Mesenchymal stem cell (in vitro differentiated cells and primary cell): ENCODE measurements around the gene ALK.

Source experiments
- DNase-seq: peaks from one replicate; pipeline ENCODE4 v3.0.0-alpha.2; 2013
- H2AFZ ChIP-seq: one replicate; pipeline ENCODE4 v1.6.1; 2013; ENCODE audit warnings: low read depth, mild to moderate bottlenecking, control low read depth, inconsistent platforms, low read length, moderate library complexity
- H2AK5ac ChIP-seq: 2 replicates; pipeline ENCODE4 v1.6.1; 2013; ENCODE audit warnings: low read length, moderate library complexity, mild to moderate bottlenecking, inconsistent platforms; ENCODE audit not compliant: severe bottlenecking
- H2BK120ac ChIP-seq: one replicate; pipeline ENCODE4 v1.6.1; 2013; ENCODE audit warnings: low read depth, mild to moderate bottlenecking, inconsistent platforms, low read length, moderate library complexity
- H2BK12ac ChIP-seq, 2 experiments: one replicate each; pipeline ENCODE4 v1.6.1; 2013; ENCODE audit warnings: inconsistent platforms in 2 of 2, low read length in 2 of 2, mild to moderate bottlenecking in 2 of 2, moderate library complexity in 2 of 2, control low read depth in 1 of 2
- H2BK15ac ChIP-seq: one replicate; pipeline ENCODE4 v1.6.1; 2013; ENCODE audit warnings: mild to moderate bottlenecking, low read depth, inconsistent platforms; ENCODE audit not compliant: poor library complexity, severe bottlenecking
- H2BK5ac ChIP-seq: 2 replicates; pipeline ENCODE4 v1.6.1; 2013; ENCODE audit warnings: low read depth, mild to moderate bottlenecking, low read length, control low read depth, inconsistent platforms; ENCODE audit not compliant: poor library complexity, severe bottlenecking
- H3K14ac ChIP-seq, 2 experiments: one replicate each; pipeline ENCODE4 v1.6.1; 2013; ENCODE audit warnings: inconsistent platforms in 2 of 2, low read length in 2 of 2, control low read depth in 1 of 2, mild to moderate bottlenecking in 1 of 2, moderate library complexity in 1 of 2
- H3K18ac ChIP-seq, 2 experiments: one replicate each; pipeline ENCODE4 v1.6.1; 2013; ENCODE audit warnings: inconsistent platforms in 2 of 2, low read length in 2 of 2, control low read depth in 1 of 2, low read depth in 1 of 2, mild to moderate bottlenecking in 1 of 2
- H3K23ac ChIP-seq, 2 experiments: one replicate each; pipeline ENCODE4 v1.6.1; 2013; ENCODE audit warnings: inconsistent platforms in 2 of 2, low read length in 2 of 2, mild to moderate bottlenecking in 2 of 2, moderate library complexity in 2 of 2, control low read depth in 1 of 2
- H3K27ac ChIP-seq: 2 replicates; pipeline ENCODE4 v1.5.1; 2013; ENCODE audit warnings: mild to moderate bottlenecking, moderate library complexity, low read length, control low read depth, inconsistent platforms; ENCODE audit not compliant: poor library complexity, severe bottlenecking
- H3K27me3 ChIP-seq, 2 experiments: 2 replicates each; pipeline versions ENCODE4 v1.6.1 to v1.7.0; 2013; ENCODE audit warnings: low read length in 2 of 2, mild to moderate bottlenecking in 2 of 2, moderate library complexity in 2 of 2, control low read depth in 1 of 2, inconsistent platforms in 1 of 2; ENCODE audit not compliant: control insufficient read depth in 1 of 2, insufficient read depth in 1 of 2
- H3K36me3 ChIP-seq, 2 experiments: 2 replicates each; pipeline versions ENCODE4 v1.6.1 to v1.7.0; 2013; ENCODE audit warnings: low read length in 2 of 2, control low read depth in 1 of 2, inconsistent platforms in 1 of 2, low read depth in 1 of 2, mild to moderate bottlenecking in 1 of 2; ENCODE audit not compliant: insufficient read depth in 2 of 2, control insufficient read depth in 1 of 2
- H3K4ac ChIP-seq, 2 experiments: one replicate each; pipeline ENCODE4 v1.6.1; 2013; ENCODE audit warnings: inconsistent platforms in 2 of 2, low read length in 2 of 2, mild to moderate bottlenecking in 2 of 2, moderate library complexity in 2 of 2, control low read depth in 1 of 2, low read depth in 1 of 2
- H3K4me1 ChIP-seq: 2 replicates; pipeline ENCODE4 v1.6.1; 2013; ENCODE audit warnings: low read depth, low read length, control low read depth; ENCODE audit not compliant: control insufficient read depth, insufficient read depth
- H3K4me2 ChIP-seq: 2 replicates; pipeline ENCODE4 v1.6.1; 2013; ENCODE audit warnings: low read length, mild to moderate bottlenecking, inconsistent platforms; ENCODE audit not compliant: poor library complexity, severe bottlenecking
- H3K4me3 ChIP-seq, 2 experiments: 2 replicates each; pipeline versions ENCODE4 v1.5.1 to v1.7.0; 2013; ENCODE audit warnings: low read length in 2 of 2, mild to moderate bottlenecking in 2 of 2, control low read depth in 1 of 2, low read depth in 1 of 2; ENCODE audit not compliant: insufficient read depth in 1 of 2
- H3K79me1 ChIP-seq: replicated peaks from 2 replicates; pipeline ENCODE4 v1.6.1; 2013; ENCODE audit warnings: mild to moderate bottlenecking, control low read depth, low read length, inconsistent platforms; ENCODE audit not compliant: poor library complexity, severe bottlenecking
- H3K9ac ChIP-seq: 2 replicates; pipeline ENCODE4 v1.7.0; 2013; ENCODE audit warnings: mild to moderate bottlenecking, low read length, moderate library complexity
- H3K9me3 ChIP-seq: 2 replicates; pipeline ENCODE4 v1.7.0; 2013; ENCODE audit warnings: mild to moderate bottlenecking, low read length; ENCODE audit not compliant: control insufficient read depth
- H4K8ac ChIP-seq: one replicate; pipeline ENCODE4 v1.6.1; 2013; ENCODE audit warnings: inconsistent platforms, mild to moderate bottlenecking, low read length, moderate library complexity
- H4K91ac ChIP-seq: one replicate; pipeline ENCODE4 v1.6.1; 2013; ENCODE audit warnings: mild to moderate bottlenecking, low read length, inconsistent platforms
- WGBS: methylation state at CpG from one replicate; pipeline ENCODE4 v1.1.7; 2013; ENCODE audit warnings: mixed read lengths; 5-methylcytosine and 5-hydroxymethylcytosine counted together

The ALK gene

DNA sequence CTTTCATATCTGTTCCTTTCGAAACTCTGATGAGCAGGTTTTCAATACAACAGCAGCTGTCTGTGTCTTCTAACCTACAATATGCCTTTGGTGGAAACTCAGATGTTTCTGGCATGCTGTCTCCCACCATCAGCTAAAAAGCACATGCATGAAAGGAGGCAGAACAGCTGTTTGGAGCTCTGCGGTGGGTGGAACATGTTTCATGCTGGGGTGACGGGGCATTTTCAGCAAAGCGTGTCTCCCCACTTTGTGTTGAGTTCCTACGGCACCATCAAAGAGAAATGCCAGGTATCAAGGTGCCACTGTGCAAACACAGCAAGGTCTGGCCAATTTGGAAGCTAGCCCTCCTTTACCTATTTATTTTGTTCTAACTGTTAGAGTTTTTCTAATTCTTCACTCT lies 516.1 kb downstream of the ALK start:
- Histone ChIP-seq H4K91ac (no peak overlapping the region), H3K27me3 (peaks cover 0 to 4% of the 10 kb centered on the region in 2 experiments), H2BK15ac (no peak overlapping the region), H3K9ac (no peak overlapping the region), H2AK5ac (no peak overlapping the region), H3K18ac (no peak overlapping the region), H3K23ac (no peak overlapping the region), H3K4me1 (no peaks in the 10 kb centered on the region), H3K4ac (no peak overlapping the region), H3K79me1 (no peaks in the 10 kb centered on the region), H3K36me3 (no peaks in the 10 kb centered on the region), H4K8ac (no peak overlapping the region), H3K4me2 (no peak overlapping the region), H3K9me3 (no peaks in the 10 kb centered on the region), H3K14ac (peak overlapping the region in 1 of 2 experiments; percentile 29), H3K27ac (no peak overlapping the region), H2BK5ac (no peak overlapping the region), H2AFZ (no peak overlapping the region), H3K4me3 (no peak overlapping the region), H2BK120ac (no peak overlapping the region), H2BK12ac (no peak overlapping the region)
- 91% methylated on average over 5 of the region's 5 CpGs for WGBS
- no peak for DNase-seq

DNA sequence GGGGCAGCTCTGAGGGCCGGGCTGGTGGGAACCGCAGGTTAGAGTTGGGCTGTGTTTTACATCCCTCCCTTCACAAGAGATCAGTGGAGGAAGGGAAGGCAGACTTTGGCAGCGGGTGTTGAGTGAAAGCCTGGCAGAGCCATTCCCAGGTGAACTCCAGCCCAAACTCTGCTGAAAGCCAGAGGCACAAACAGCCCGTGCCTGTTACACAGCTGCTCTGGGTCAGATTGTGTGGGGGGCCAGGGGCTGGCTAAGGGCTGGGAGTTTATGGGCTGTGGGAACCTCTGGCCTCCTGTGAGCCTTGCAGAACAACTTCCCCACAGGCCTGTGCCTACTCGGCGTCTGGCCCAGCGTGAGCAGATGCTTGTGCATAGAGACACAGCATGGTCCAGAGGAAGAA lies 519.4 kb downstream of the ALK start:
- H2AK5ac ChIP-seq, result no peak overlapping the region
- H4K8ac ChIP-seq, result no peak overlapping the region
- no peak overlapping the region for H3K4ac ChIP-seq
- DNase-seq, result no peak
- no peak overlapping the region for H2BK15ac ChIP-seq
- peaks cover 0 to 4% of the 10 kb centered on the region in 2 experiments for H3K27me3 ChIP-seq
- H4K91ac ChIP-seq, result no peak overlapping the region
- H3K4me3 ChIP-seq, result no peak overlapping the region
- H3K27ac ChIP-seq, result no peak overlapping the region
- no peak overlapping the region for H2BK12ac ChIP-seq
- no peak overlapping the region for H2BK120ac ChIP-seq
- 67% methylated on average over 7 of the region's 7 CpGs for WGBS
- H3K4me1 ChIP-seq, result no peaks in the 10 kb centered on the region
- H3K23ac ChIP-seq, result no peak overlapping the region
- no peak overlapping the region for H3K9ac ChIP-seq
- H3K4me2 ChIP-seq, result no peak overlapping the region
- H3K9me3 ChIP-seq, result no peaks in the 10 kb centered on the region
- no peaks in the 10 kb centered on the region for H3K36me3 ChIP-seq
- no peak overlapping the region for H2AFZ ChIP-seq
- no peak overlapping the region for H3K18ac ChIP-seq
- H2BK5ac ChIP-seq, result no peak overlapping the region
- H3K79me1 ChIP-seq, result no peaks in the 10 kb centered on the region
- no peak overlapping the region for H3K14ac ChIP-seq

DNA sequence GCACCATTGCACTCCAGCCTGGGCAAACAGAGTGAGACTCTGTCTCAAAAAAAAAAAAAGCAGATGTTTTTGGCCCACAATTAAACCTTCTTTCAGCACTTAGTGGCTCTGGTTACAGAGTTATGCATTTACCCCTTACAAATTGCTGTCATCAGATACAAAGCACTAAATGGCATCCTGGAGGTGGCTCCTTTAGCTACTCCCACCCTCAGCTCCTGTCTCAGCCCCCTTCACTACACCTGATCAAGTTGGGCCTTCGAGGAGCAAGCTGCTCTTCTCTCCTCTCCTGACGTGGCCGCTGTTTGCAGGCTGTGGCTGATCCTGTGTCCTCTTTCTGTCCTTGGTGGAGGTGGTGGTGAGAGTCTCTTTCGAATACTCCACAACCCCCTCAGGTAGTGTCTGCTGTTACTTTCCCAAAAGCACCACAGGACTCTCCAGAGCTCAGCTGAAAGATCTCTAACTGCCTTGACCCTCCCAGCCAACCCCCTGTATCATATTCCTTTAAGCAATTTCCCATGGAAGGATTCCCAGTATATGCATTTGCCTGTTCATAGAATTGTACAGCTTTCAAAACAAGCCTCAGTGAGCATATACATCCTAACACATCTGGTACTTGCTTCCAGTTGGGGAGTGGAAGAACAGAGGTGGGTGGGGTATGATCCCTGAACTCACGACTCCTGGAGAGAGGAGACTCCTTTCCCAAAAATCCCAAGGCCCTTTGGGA lies 520.3 kb downstream of the ALK start:
- no peaks in the 10 kb centered on the region for H3K36me3 ChIP-seq
- no peak overlapping the region for H3K23ac ChIP-seq
- no peak overlapping the region for H2AFZ ChIP-seq
- H2AK5ac ChIP-seq, result no peak overlapping the region
- H3K4me1 ChIP-seq, result no peaks in the 10 kb centered on the region
- no peak overlapping the region for H3K27ac ChIP-seq
- no peak overlapping the region for H2BK5ac ChIP-seq
- WGBS, result 94% methylated on average over 2 of the region's 5 CpGs
- H3K14ac ChIP-seq, result no peak overlapping the region
- H3K4ac ChIP-seq, result no peak overlapping the region
- no peak for DNase-seq
- H4K8ac ChIP-seq, result no peak overlapping the region
- no peaks in the 10 kb centered on the region for H3K79me1 ChIP-seq
- no peak overlapping the region for H3K18ac ChIP-seq
- no peak overlapping the region for H2BK15ac ChIP-seq
- peaks cover 0 to 4% of the 10 kb centered on the region in 2 experiments for H3K27me3 ChIP-seq
- H3K4me2 ChIP-seq, result no peak overlapping the region
- H3K9ac ChIP-seq, result no peak overlapping the region
- no peaks in the 10 kb centered on the region for H3K9me3 ChIP-seq
- no peak overlapping the region for H3K4me3 ChIP-seq
- no peak overlapping the region for H2BK12ac ChIP-seq
- H2BK120ac ChIP-seq, result no peak overlapping the region
- no peak overlapping the region for H4K91ac ChIP-seq

DNA sequence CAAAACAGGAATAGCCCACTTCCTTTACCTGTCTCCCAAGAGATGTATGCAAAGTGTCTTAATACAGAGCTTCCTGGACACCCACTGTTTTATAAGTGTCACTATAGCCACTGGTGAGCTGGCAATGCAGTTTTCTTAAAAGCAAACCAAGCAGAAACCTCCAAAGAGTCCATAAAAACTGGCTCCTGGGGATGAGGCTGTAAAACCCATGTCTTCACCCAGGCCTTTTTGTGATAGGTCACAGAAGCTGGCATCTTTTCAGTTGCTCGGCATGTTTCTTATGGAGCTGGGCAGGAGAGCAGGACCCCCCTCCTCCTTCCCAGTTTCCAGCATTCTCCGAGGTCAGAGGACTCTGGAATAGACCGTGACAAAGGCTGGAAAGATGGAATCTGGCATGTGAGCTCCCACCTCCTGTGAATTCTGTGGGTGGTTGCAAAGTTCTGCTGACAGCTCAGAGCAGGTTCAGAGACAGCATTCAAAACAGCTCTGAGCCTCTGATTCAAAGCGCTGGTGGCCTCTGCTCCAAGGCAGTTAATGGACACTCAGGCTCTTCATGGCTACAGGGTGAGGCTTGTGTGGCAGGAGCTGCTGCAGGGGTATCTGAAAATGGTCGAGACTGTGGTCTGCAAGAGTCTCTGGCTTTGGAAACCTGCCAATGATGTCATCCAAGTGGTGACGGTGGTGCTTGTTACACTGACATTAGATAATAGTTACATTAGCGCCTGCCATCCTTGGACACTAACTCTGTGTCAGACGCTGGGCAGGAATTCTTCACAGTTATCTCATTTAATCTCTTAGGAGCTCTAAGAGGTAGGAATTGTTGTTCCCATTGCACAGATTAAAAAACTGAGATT lies 522.8 kb downstream of the ALK start:
- no peak overlapping the region for H2BK5ac ChIP-seq
- DNase-seq, result no peak
- no peak overlapping the region for H4K8ac ChIP-seq
- no peak overlapping the region for H3K18ac ChIP-seq
- H2BK12ac ChIP-seq, result no peak overlapping the region
- H3K27me3 ChIP-seq, result peaks cover 0 to 14% of the 10 kb centered on the region in 2 experiments
- 75% methylated on average over 7 of the region's 8 CpGs for WGBS
- no peaks in the 10 kb centered on the region for H3K4me1 ChIP-seq
- no peak overlapping the region for H2BK120ac ChIP-seq
- H3K79me1 ChIP-seq, result no peaks in the 10 kb centered on the region
- H3K9me3 ChIP-seq, result no peaks in the 10 kb centered on the region
- H4K91ac ChIP-seq, result no peak overlapping the region
- no peak overlapping the region for H2BK15ac ChIP-seq
- H3K23ac ChIP-seq, result no peak overlapping the region
- H3K4me3 ChIP-seq, result no peak overlapping the region
- H2AFZ ChIP-seq, result no peak overlapping the region
- H3K36me3 ChIP-seq, result no peaks in the 10 kb centered on the region
- H3K27ac ChIP-seq, result no peak overlapping the region
- no peak overlapping the region for H3K4me2 ChIP-seq
- H3K4ac ChIP-seq, result no peak overlapping the region
- no peak overlapping the region for H2AK5ac ChIP-seq
- no peak overlapping the region for H3K9ac ChIP-seq
- H3K14ac ChIP-seq, result no peak overlapping the region
